Endothelial cell (in vitro differentiated cells): ENCODE results near the gene CRYL1. TPM values are rescaled to one million over a fixed set of nuclear protein-coding genes. Genes with fewer than 3 reads are reported as not detected.

ENCODE experiments used
- DNase-seq: peaks from one replicate; pipeline ENCODE4 v3.0.0; 2021; ENCODE audit warnings: low spot score
- H3K27ac Mint-ChIP-seq: one replicate; pipeline ENCODE4 v1.8.0; 2021; ENCODE audit warnings: mixed read lengths, inconsistent platforms; ENCODE audit not compliant: unreplicated experiment
- H3K27me3 Mint-ChIP-seq: one replicate; pipeline ENCODE4 v1.8.0; 2021; ENCODE audit warnings: mild to moderate bottlenecking, moderate library complexity, mixed read lengths, inconsistent platforms; ENCODE audit not compliant: unreplicated experiment
- H3K36me3 Mint-ChIP-seq: one replicate; pipeline ENCODE4 v1.8.0; 2021; ENCODE audit warnings: mild to moderate bottlenecking, low read depth, mixed read lengths, inconsistent platforms; ENCODE audit not compliant: unreplicated experiment
- H3K4me1 Mint-ChIP-seq: one replicate; pipeline ENCODE4 v1.8.0; 2021; ENCODE audit warnings: mild to moderate bottlenecking, mixed read lengths, inconsistent platforms; ENCODE audit not compliant: unreplicated experiment
- H3K4me3 Mint-ChIP-seq: one replicate; pipeline ENCODE4 v1.8.0; 2021; ENCODE audit warnings: mild to moderate bottlenecking, mixed read lengths, inconsistent platforms; ENCODE audit not compliant: unreplicated experiment
- H3K9me3 Mint-ChIP-seq: one replicate; pipeline ENCODE4 v1.8.0; 2021; ENCODE audit warnings: mixed read lengths, inconsistent platforms; ENCODE audit not compliant: unreplicated experiment
- total RNA-seq: library from RNA; stranded (reverse); fragmentation: NEBNext Ultra II Directional; extraction: Animal tissue kit (Norgen Biotek cat#: 25700); gene quantifications from one replicate; pipeline ENCODE4 v1.2.1, GENCODE V29; 2021; ENCODE audit not compliant: unreplicated experiment
- TF ChIP-seq, protein P1 (sequence below): fragments of 200-600 bp; sonication (generic); IDR thresholded peaks from one replicate; pipeline ENCODE4 v1.5.0; 2021; ENCODE audit warnings: antibody characterized with exemption; ENCODE audit not compliant: unreplicated experiment

CRYL1 gene
- total RNA-seq, 1 donor from 2014 or later, result 4.8 TPM

DNA sequence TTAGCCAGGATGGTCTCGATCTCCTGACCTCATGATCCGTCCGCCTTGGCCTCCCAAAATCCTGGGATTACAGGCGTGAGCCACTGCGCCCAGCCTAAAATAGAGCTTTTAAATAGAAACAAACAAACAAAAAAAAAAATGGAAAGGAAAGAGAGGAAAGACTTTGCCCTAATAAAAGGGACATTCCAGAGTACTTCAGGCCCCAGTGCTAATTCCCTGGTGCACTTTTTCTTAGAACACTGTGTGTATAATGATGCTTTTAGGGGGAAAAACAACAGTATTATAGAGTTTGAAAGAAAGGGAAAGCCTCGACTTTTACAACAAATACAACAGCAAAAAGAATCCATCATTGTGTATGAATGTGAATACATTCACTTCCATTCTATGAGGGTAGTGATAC, 104.7 kb downstream of the CRYL1 start:
- H3K27me3 Mint-ChIP-seq, result no peaks in the 10 kb centered on the region
- no peak overlapping the region for H3K27ac Mint-ChIP-seq
- TF ChIP-seq, protein P1, sequence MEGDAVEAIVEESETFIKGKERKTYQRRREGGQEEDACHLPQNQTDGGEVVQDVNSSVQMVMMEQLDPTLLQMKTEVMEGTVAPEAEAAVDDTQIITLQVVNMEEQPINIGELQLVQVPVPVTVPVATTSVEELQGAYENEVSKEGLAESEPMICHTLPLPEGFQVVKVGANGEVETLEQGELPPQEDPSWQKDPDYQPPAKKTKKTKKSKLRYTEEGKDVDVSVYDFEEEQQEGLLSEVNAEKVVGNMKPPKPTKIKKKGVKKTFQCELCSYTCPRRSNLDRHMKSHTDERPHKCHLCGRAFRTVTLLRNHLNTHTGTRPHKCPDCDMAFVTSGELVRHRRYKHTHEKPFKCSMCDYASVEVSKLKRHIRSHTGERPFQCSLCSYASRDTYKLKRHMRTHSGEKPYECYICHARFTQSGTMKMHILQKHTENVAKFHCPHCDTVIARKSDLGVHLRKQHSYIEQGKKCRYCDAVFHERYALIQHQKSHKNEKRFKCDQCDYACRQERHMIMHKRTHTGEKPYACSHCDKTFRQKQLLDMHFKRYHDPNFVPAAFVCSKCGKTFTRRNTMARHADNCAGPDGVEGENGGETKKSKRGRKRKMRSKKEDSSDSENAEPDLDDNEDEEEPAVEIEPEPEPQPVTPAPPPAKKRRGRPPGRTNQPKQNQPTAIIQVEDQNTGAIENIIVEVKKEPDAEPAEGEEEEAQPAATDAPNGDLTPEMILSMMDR, result no peak
- DNase-seq, result no peak
- H3K4me1 Mint-ChIP-seq, result peaks cover 7% of the 10 kb centered on the region
- H3K4me3 Mint-ChIP-seq, result no peak overlapping the region
- H3K9me3 Mint-ChIP-seq, result no peaks in the 10 kb centered on the region
- H3K36me3 Mint-ChIP-seq, result no peaks in the 10 kb centered on the region

DNA sequence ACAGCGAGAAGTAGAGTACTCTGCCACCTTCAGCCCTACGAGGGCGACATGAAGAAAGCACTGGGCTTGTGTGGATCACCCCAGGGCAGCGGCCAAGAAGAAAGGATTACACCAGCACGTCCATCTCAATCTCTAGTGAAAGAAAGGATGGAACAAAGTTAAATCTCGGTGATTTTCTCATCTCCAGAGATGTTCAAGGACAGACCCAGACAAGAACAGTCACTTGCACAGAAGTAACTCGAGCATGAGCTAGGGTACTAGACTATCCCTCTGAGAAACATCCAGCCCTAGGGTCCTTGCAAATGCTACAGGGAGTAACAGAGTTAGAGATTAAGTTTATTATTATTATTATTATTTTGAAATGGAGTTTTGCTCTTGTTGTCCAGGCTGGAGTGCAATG, 106.7 kb downstream of the CRYL1 start:
- TF ChIP-seq, protein P1, result no peak
- Mint-ChIP-seq H3K36me3 (no peaks in the 10 kb centered on the region), H3K9me3 (no peaks in the 10 kb centered on the region), H3K27ac (no peak overlapping the region), H3K4me1 (no peaks in the 10 kb centered on the region), H3K27me3 (peaks cover 4% of the 10 kb centered on the region), H3K4me3 (no peak overlapping the region)
- DNase-seq, result no peak

DNA sequence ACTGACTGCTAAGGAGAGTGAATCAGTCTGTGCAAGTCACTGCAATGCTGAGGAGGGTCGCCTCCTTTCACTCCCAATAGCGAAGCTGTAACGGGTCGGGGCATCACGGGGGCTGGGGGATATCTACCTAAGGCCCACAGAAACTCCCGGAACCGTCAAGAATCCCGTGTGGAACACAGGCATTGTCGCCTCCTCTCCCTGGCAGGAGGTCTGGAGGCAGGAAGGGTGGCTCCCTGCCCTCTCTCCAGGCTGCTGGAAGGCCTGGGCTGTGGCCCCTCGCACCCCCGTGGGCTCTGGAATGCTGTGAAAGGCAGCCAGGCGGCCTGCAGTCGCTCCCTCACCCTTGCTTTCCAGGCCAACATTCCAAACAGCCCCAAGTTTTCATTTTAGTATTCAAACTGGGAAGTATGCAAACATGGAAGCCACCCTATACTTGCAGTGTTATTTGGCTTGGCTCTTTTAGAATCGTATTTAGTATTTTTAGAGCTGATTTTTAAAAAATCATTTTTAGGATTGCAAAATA, 109.4 kb downstream of the CRYL1 start:
- Mint-ChIP-seq H3K4me1 (peaks cover 11% of the 10 kb centered on the region), H3K27ac (no peak overlapping the region)

DNA sequence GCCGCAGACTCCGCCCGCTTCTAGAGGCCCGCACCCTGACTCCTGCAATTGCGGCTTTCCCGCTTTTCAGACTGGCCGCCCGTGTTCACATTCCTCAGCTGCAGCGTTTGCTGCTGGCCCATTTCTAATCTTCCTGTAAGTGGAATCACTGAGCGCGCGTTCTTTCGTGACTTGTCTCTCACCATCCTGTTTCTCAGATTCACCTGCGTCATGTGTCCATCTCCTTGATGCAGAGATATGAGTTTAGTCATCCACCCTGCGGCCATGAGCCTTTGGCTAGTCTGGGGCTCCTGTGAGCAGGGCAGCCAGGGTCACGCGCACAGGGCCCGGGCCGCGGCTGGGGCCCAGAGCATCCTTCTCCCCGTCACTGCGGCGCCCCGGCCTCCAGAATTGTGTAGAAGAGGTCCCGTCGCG, 110.0 kb downstream of the CRYL1 start:
- Mint-ChIP-seq H3K4me3 (no peak overlapping the region), H3K9me3 (no peaks in the 10 kb centered on the region), H3K27ac (no peak overlapping the region), H3K4me1 (peaks cover 11% of the 10 kb centered on the region), H3K36me3 (no peaks in the 10 kb centered on the region), H3K27me3 (peaks cover 4% of the 10 kb centered on the region)
- TF ChIP-seq, protein P1, result no peak
- no peak for DNase-seq

More for the DNA sequence above, 109.4 kb downstream of the CRYL1 start:
- DNase-seq, result no peak
- Mint-ChIP-seq H3K4me3 (no peak overlapping the region), H3K9me3 (no peaks in the 10 kb centered on the region), H3K27me3 (peaks cover 4% of the 10 kb centered on the region), H3K36me3 (no peaks in the 10 kb centered on the region)
- TF ChIP-seq, protein P1, result no peak

DNA sequence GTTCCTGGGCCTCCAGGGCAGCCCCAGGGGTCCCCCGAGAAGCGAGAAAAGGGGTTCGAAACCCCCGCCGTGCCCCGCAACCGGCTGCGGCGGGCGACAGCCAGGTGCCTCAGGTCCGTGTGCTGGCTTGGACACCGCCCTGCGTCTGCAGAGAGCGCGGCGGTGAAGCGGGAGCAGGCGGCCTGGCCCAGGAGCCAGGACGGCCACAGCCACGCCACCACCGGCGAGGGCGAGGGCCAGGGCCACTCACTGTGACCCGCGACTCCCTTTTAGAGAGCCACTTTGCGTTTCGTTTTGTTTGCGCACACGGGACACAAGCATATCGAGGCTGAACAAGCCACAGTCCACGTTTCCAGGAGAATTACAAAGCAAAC, 110.4 kb downstream of the CRYL1 start:
- H3K4me3 Mint-ChIP-seq, result no peak overlapping the region
- TF ChIP-seq, protein P1, result no peak
- H3K36me3 Mint-ChIP-seq, result no peaks in the 10 kb centered on the region
- no peak for DNase-seq
- peaks cover 11% of the 10 kb centered on the region for H3K4me1 Mint-ChIP-seq
- H3K27me3 Mint-ChIP-seq, result peaks cover 4% of the 10 kb centered on the region
- H3K9me3 Mint-ChIP-seq, result no peaks in the 10 kb centered on the region
- H3K27ac Mint-ChIP-seq, result no peak overlapping the region
